Spleen (tissue), 11 donors: Measurements from ENCODE around the gene GRK3. TPM values are rescaled to one million over a fixed set of nuclear protein-coding genes. Genes with fewer than 3 reads are reported as not detected.

ENCODE experiments used
- DNase-seq: peaks from one replicate; pipeline ENCODE4 v3.0.0-alpha.2; 2020
- H3K27ac ChIP-seq, 8 donors: fragments of 200-600 bp; sonication (generic) in 7 of 8; 1 replicate in 4 of 8; 2 replicates in 4 of 8; pipeline versions ENCODE4 v1.5.0 to v1.8.0; 2016 to 2021; ENCODE audit warnings: inconsistent platforms in 4 of 8, mild to moderate bottlenecking in 4 of 8, moderate library complexity in 1 of 8
- H3K27me3 ChIP-seq, 7 donors: fragments of 200-600 bp; sonication (generic) in 6 of 7; replicated peaks in 1 of 7; 1 replicate in 4 of 7; 2 replicates in 3 of 7; pipeline versions ENCODE4 v1.5.0 to v1.8.0; 2016 to 2021; ENCODE audit warnings: inconsistent platforms in 3 of 7, mild to moderate bottlenecking in 1 of 7
- H3K36me3 ChIP-seq, 6 donors: fragments of 200-600 bp; sonication (generic) in 5 of 6; 1 replicate in 4 of 6; 2 replicates in 2 of 6; pipeline versions ENCODE4 v1.5.0 to v1.8.0; 2016 to 2021; ENCODE audit warnings: inconsistent platforms in 2 of 6
- H3K4me1 ChIP-seq, 6 donors: fragments of 200-600 bp; sonication (generic) in 5 of 6; 1 replicate in 3 of 6; 2 replicates in 3 of 6; pipeline versions ENCODE4 v1.5.0 to v1.8.0; 2016 to 2021; ENCODE audit warnings: inconsistent platforms in 3 of 6
- H3K4me3 ChIP-seq, 8 donors: fragments of 200-600 bp; sonication (generic) in 7 of 8; 1 replicate in 4 of 8; 2 replicates in 4 of 8; pipeline versions ENCODE4 v1.5.0 to v1.8.0; 2016 to 2021; ENCODE audit warnings: inconsistent platforms in 4 of 8, mild to moderate bottlenecking in 4 of 8, moderate library complexity in 2 of 8
- H3K9me3 ChIP-seq, 8 donors: fragments of 200-600 bp; sonication (generic) in 7 of 8; 1 replicate in 4 of 8; 2 replicates in 4 of 8; pipeline versions ENCODE4 v1.5.0 to v1.8.0; 2016 to 2021; ENCODE audit warnings: inconsistent platforms in 4 of 8
- POLR2A ChIP-seq, 3 donors: fragments of 450-650 bp; IDR thresholded peaks; one replicate each; pipeline ENCODE4 v1.5.1; 2017; ENCODE audit warnings: antibody characterized with exemption in 3 of 3, mild to moderate bottlenecking in 1 of 3
- POLR2AphosphoS5 ChIP-seq, 3 donors: sonication (generic); formaldehyde crosslinking; IDR thresholded peaks; one replicate each; pipeline ENCODE4 v1.5.1; 2017; ENCODE audit warnings: antibody characterized with exemption in 3 of 3
- WGBS, 5 donors: extraction: QIAGEN DNeasy Blood & Tissue Kit in 3 of 5; methylation state at CpG; one replicate each; pipeline versions ENCODE4 v1.1.5 to v1.1.7; 2013 to 2018; 5-methylcytosine and 5-hydroxymethylcytosine counted together
- intact Hi-C: fragments of 100-400 bp; cut with DNase I; formaldehyde crosslinking; loops from one replicate; pipeline ENCODE4 v1.15.0; 2023; ENCODE audit warnings: low total_unique reads
- polyA plus RNA-seq, 3 donors: library from polyadenylated mRNA; stranded (reverse); fragments of 200-250 nt; gene quantifications; one replicate each; pipeline ENCODE4 v1.2.1, GENCODE V29; 2013
- total RNA-seq, 7 donors: library from RNA; depleted of rRNA in 3 of 7; stranded (reverse); fragments of >200 nt in 3 of 7; fragmentation: NEBNext Ultra II Directional in 4 of 7; extraction: Animal tissue kit (Norgen Biotek cat#: 25700) in 4 of 7; gene quantifications; one replicate each; pipeline versions ENCODE4 v1.1.0 to v1.2.1, GENCODE V29; 2016 to 2021
- TF ChIP-seq, protein P1 (sequence below), 11 experiments: fragments of 200-600 bp in 7 of 11; fragments of 450-650 bp in 4 of 11; sonication (generic) in 4 of 11; IDR thresholded peaks in 8 of 11; conservative IDR thresholded peaks in 3 of 11; 1 replicate in 7 of 11; 2 replicates in 4 of 11; pipeline versions ENCODE4 v1.4.0 to v1.8.0; 2016 to 2021; ENCODE audit warnings: antibody characterized with exemption in 11 of 11, inconsistent platforms in 4 of 11, mild to moderate bottlenecking in 1 of 11
- donor health status: healthy with polysubstance abuse.
- donor health status: DM: no; HTN: no; CAD: no; lungs with moderate emphysema.
- donor health status: DM: no; HTN: no; CAD: no.
- donor health status: Bipolar disorder and iron deficiency.
- donor health status: healthy.
- donor health status: DM: no; HTN: no; CAD: no.
- donor health status: DM: yes; HTN: yes; CAD: no.

GRK3 gene
- total and polyA plus RNA-seq, 10 donors = 9.3 to 60.7 (median 45.7) TPM

GRCh38 chr22:25638638-25639037, 74.2 kb downstream of the GRK3 start:
- H3K36me3 ChIP-seq = peaks cover 0 to 29% (median 2%) of the 10 kb centered on the region in 6 donors
- no peak overlapping the region for H3K27ac ChIP-seq
- 92 to 100% (median 100%) methylated on average over 1 of the region's 1 CpG for WGBS, 5 donors
- peaks cover 2 to 27% (median 8%) of the 10 kb centered on the region in 6 donors for H3K4me1 ChIP-seq
- intact Hi-C loops = no loop called here
- H3K9me3 ChIP-seq = peaks cover 0 to 15% (median 10%) of the 10 kb centered on the region in 8 donors
- TF ChIP-seq, protein P1, sequence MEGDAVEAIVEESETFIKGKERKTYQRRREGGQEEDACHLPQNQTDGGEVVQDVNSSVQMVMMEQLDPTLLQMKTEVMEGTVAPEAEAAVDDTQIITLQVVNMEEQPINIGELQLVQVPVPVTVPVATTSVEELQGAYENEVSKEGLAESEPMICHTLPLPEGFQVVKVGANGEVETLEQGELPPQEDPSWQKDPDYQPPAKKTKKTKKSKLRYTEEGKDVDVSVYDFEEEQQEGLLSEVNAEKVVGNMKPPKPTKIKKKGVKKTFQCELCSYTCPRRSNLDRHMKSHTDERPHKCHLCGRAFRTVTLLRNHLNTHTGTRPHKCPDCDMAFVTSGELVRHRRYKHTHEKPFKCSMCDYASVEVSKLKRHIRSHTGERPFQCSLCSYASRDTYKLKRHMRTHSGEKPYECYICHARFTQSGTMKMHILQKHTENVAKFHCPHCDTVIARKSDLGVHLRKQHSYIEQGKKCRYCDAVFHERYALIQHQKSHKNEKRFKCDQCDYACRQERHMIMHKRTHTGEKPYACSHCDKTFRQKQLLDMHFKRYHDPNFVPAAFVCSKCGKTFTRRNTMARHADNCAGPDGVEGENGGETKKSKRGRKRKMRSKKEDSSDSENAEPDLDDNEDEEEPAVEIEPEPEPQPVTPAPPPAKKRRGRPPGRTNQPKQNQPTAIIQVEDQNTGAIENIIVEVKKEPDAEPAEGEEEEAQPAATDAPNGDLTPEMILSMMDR (IDR thresholded peaks at IDR 0.05 in 8 of 11, conservative IDR thresholded peaks at IDR 0.05 in 3 of 11) = no peak
- TF ChIP-seq POLR2AphosphoS5 (IDR thresholded peaks at IDR 0.05) (no peak), POLR2A (IDR thresholded peaks at IDR 0.05) (no peak)
- no peak overlapping the region for H3K4me3 ChIP-seq
- no peak for DNase-seq
- H3K27me3 ChIP-seq = no peaks in the 10 kb centered on the region

GRCh38 chr22:25641650-25642049, 77.2 kb downstream of the GRK3 start:
- Histone ChIP-seq H3K27me3 (no peaks in the 10 kb centered on the region), H3K4me3 (no peak overlapping the region), H3K27ac (no peak overlapping the region), H3K9me3 (peaks cover 0 to 15% (median 10%) of the 10 kb centered on the region in 8 donors), H3K36me3 (peaks cover 0 to 29% (median 2%) of the 10 kb centered on the region in 6 donors), H3K4me1 (peaks cover 6 to 42% (median 20%) of the 10 kb centered on the region in 6 donors)
- intact Hi-C loops = no loop called here
- no peak for TF ChIP-seq POLR2A (IDR thresholded peaks at IDR 0.05)
- TF ChIP-seq, protein P1 (IDR thresholded peaks at IDR 0.05 in 8 of 11, conservative IDR thresholded peaks at IDR 0.05 in 3 of 11) = no peak
- no peak for TF ChIP-seq POLR2AphosphoS5 (IDR thresholded peaks at IDR 0.05)
- WGBS, 5 donors = 78 to 82% (median 79%) methylated on average over 2 of the region's 2 CpGs
- DNase-seq = no peak

DNA sequence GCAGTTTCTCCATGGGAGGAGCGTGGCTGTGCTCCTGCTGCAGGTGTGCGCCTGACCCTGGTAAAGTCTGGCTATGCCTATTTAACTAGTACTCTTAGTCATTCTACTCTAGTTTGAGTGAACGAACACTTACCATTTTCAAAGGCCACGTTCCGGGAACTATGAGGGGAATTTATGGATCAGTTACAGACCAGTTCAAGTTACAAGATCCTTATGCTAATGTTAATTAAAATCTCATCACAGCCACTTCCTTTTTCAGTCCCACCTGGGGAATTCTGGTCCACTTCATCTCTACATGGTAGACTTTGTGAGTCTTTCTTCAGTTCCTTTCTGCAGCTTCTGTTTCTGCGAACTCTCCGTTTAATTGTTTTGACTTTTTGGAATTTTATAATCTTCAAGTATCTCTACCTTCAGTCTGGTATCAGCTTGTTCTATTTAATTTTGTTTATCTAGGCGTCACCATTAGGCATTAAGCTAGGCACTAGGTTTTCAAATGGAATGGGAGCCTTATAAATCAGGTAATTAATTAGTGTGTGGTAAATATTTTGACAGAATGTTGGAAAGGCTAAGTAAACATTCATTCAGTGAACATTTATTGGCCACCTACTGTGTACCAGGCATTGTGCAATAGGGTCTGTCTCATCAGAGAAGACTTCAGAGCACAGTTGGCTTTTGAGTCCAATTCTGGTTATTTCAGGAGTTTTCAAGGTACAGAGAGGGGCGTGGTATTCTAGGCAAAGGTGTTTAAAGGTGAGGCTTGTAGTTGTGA, 78.9 kb downstream of the GRK3 start:
- no peak for DNase-seq
- 73 to 91% (median 82%) methylated on average over 9 of the region's 9 CpGs for WGBS, 5 donors
- Histone ChIP-seq H3K4me3 (no peak overlapping the region), H3K27ac (peak overlapping the region in 3 of 8 donors; percentile 0 to 47 (median 5)), H3K36me3 (peaks cover 0 to 31% (median under 1%) of the 10 kb centered on the region in 6 donors), H3K9me3 (peaks cover 0 to 15% (median 10%) of the 10 kb centered on the region in 8 donors), H3K27me3 (no peaks in the 10 kb centered on the region), H3K4me1 (peaks cover 6 to 46% (median 20%) of the 10 kb centered on the region in 6 donors)
- TF ChIP-seq, protein P1 (IDR thresholded peaks at IDR 0.05 in 8 of 11, conservative IDR thresholded peaks at IDR 0.05 in 3 of 11) = no peak
- TF ChIP-seq POLR2AphosphoS5 (IDR thresholded peaks at IDR 0.05) = no peak
- no peak for TF ChIP-seq POLR2A (IDR thresholded peaks at IDR 0.05)
- intact Hi-C loops = no loop called here

DNA sequence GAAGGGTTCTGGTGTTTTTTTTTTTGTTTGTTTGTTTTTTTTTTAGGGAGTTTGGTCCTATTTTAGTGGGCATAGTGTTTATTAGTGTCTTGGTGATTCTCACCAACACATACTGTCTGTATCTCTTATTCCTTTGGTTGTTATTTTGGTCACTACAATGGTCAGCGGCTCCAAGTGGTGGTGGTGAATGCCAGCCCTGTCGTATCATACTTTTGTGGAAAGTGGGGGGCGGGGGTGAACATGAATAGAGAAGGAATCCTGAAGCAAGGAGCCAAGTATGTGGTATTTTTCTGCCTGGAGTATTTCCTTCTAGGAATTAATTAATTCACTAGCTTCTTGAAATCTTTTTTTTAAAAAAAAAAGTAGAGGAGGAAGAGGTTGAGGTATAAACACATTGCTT, 79.6 kb downstream of the GRK3 start:
- H3K36me3 ChIP-seq = peaks cover 0 to 31% (median 0%) of the 10 kb centered on the region in 6 donors
- H3K4me3 ChIP-seq = no peak overlapping the region
- no peaks in the 10 kb centered on the region for H3K27me3 ChIP-seq
- no peak for DNase-seq
- peaks cover 0 to 14% (median 10%) of the 10 kb centered on the region in 8 donors for H3K9me3 ChIP-seq
- peaks cover 6 to 53% (median 20%) of the 10 kb centered on the region in 6 donors for H3K4me1 ChIP-seq
- H3K27ac ChIP-seq = peak overlapping the region in 1 of 8 donors; percentile 47
- no peak for TF ChIP-seq POLR2A (IDR thresholded peaks at IDR 0.05)
- TF ChIP-seq, protein P1 (IDR thresholded peaks at IDR 0.05 in 8 of 11, conservative IDR thresholded peaks at IDR 0.05 in 3 of 11) = no peak
- WGBS, 5 donors = 85 to 90% (median 86%) methylated on average over 3 of the region's 3 CpGs
- intact Hi-C loops = no loop called here
